Neural cell (in vitro differentiated cells): ENCODE results near the gene FLRT2.

Experiments used
- EZH2 ChIP-seq: fragments of 200-600, 300-800 bp; shearing (Covaris generic), sonication (generic); IDR thresholded peaks from 2 replicates; pipeline ENCODE4 v1.6.1; 2014; ENCODE audit warnings: antibody characterized with exemption, low read length, borderline replicate concordance, mild to moderate bottlenecking; ENCODE audit not compliant: insufficient read depth, poor library complexity, severe bottlenecking
- TAF1 ChIP-seq: IDR thresholded peaks from 2 replicates; pipeline ENCODE4 v1.6.1; 2012; ENCODE audit warnings: low read depth

DNA sequence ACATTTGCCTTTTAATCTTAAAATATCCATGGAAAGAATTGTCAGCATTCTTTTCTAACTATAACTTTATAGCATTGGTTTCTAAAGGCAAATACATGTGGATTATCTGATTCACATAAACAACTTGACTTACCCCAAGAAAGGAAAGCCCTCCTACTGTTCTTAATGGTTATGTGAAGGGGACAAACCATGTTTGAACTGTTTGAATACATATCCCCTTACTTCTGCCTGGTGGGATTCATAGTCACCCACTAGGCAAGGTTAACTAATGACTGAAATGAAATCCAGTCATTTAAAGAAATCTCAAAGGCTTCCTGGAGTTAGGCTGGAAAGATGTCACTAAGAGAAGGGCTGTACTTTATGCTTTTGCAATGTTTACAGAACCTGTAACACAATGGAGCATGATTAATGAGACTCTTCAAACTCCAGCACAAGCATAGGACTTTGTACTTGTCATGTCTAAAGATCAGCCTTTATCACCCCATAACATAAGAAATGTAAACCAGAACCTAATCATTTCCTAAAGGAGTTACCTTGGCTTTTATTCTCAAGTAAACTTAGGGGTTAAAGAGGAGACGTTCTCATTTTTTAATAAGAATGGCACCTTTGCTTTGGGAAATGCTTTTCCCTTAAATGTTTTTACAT lies 10.2 kb upstream of the FLRT2 start:
- no peak for TF ChIP-seq TAF1
- TF ChIP-seq EZH2: no peak
